Measurements from ENCODE around the gene TRAF3IP3. TPM values are rescaled to one million over a fixed set of nuclear protein-coding genes. Genes with fewer than 3 reads are reported as not detected.

Gene TRAF3IP3
- polyA plus RNA-seq, 2 of the 4 experiments (the other 2 are of a cell fraction): not detected

DNA sequence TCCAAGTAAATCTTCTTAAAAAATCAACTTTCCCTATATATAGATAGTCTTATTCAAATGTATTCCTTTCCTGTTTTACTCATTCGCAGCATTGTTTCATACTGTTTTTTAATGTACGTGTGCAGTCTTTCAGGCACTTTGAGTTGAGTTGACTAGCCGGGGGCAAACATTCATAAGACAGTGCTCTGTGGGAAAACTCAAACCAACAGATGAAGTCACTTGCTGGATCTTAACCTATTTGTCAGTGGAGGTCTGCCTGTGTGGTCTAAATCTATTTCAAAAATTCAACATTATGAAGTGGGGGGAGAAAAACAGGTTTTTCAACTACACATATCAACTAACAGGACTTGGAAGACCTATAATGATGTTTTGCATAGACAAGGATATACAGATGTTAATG lies 45.0 kb upstream of the TRAF3IP3 start:
- TF ChIP-seq CEBPB (IDR thresholded peaks at IDR 0.05) (no peak), SREBF2 (IDR thresholded peaks at IDR 0.05) (no peak), E2F6 (IDR thresholded peaks at IDR 0.05; ENCODE audit: borderline replicate concordance, low read depth) (no peak), CBX8 (IDR thresholded peaks at IDR 0.05) (no peak), MAZ (IDR thresholded peaks at IDR 0.05; ENCODE audit: borderline replicate concordance, low read depth, low read length) (no peak), NR3C1 (IDR thresholded peaks at IDR 0.05) (no peak), SMC3 (IDR thresholded peaks at IDR 0.05) (no peak), ESRRA (IDR thresholded peaks at IDR 0.05; ENCODE audit: borderline replicate concordance, low read length) (no peak), CBX2 (IDR thresholded peaks at IDR 0.05; ENCODE audit: borderline replicate concordance, low read depth) (no peak), HOXB13 (CRISPR knock-in tag; IDR thresholded peaks at IDR 0.05; ENCODE audit: low read depth) (no peak), RCOR1 (IDR thresholded peaks at IDR 0.05; ENCODE audit: low read depth, low read length) (no peak), POLR2A (IDR thresholded peaks at IDR 0.05; ENCODE audit: low read length) (no peak), CHD2 (IDR thresholded peaks at IDR 0.05; ENCODE audit: low read length, partially characterized antibody) (no peak)
- TF ChIP-seq, protein P1, sequence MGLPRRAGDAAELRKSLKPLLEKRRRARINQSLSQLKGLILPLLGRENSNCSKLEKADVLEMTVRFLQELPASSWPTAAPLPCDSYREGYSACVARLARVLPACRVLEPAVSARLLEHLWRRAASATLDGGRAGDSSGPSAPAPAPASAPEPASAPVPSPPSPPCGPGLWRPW (IDR thresholded peaks at IDR 0.05): no peak
- TF ChIP-seq, protein P2, sequence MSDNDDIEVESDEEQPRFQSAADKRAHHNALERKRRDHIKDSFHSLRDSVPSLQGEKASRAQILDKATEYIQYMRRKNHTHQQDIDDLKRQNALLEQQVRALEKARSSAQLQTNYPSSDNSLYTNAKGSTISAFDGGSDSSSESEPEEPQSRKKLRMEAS (IDR thresholded peaks at IDR 0.05): no peak
- TF ChIP-seq, protein P3, sequence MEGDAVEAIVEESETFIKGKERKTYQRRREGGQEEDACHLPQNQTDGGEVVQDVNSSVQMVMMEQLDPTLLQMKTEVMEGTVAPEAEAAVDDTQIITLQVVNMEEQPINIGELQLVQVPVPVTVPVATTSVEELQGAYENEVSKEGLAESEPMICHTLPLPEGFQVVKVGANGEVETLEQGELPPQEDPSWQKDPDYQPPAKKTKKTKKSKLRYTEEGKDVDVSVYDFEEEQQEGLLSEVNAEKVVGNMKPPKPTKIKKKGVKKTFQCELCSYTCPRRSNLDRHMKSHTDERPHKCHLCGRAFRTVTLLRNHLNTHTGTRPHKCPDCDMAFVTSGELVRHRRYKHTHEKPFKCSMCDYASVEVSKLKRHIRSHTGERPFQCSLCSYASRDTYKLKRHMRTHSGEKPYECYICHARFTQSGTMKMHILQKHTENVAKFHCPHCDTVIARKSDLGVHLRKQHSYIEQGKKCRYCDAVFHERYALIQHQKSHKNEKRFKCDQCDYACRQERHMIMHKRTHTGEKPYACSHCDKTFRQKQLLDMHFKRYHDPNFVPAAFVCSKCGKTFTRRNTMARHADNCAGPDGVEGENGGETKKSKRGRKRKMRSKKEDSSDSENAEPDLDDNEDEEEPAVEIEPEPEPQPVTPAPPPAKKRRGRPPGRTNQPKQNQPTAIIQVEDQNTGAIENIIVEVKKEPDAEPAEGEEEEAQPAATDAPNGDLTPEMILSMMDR (IDR thresholded peaks at IDR 0.05): no peak
- Histone ChIP-seq H3K9me3 (no peaks in the 10 kb centered on the region), H3K4me2 (no peak overlapping the region), H3K4me1 (no peaks in the 10 kb centered on the region), H3K27ac (no peak overlapping the region), H3K4me3 (no peak overlapping the region)
- CTCF ChIA-PET: no interaction called here
- POLR2A ChIA-PET: no interaction called here
- WGBS (ENCODE audit: missing lambda C conversion rate): 49% methylated on average over 3 of the region's 3 CpGs
- no peak for FAIRE-seq
- ATAC-seq: no peak
- no peak for DNase-seq (ENCODE audit: low read depth in 1 of 2, low spot score in 1 of 2)

GRCh38 chr1:209714338-209714737 lies 41.5 kb upstream of the TRAF3IP3 start:
- DNase-seq (ENCODE audit: low read depth in 1 of 2, low spot score in 1 of 2): no peak
- no peak for FAIRE-seq
- Histone ChIP-seq H3K4me1 (no peaks in the 10 kb centered on the region), H3K27ac (no peak overlapping the region), H3K4me2 (no peak overlapping the region), H3K4me3 (no peak overlapping the region), H3K9me3 (no peaks in the 10 kb centered on the region)
- WGBS (ENCODE audit: missing lambda C conversion rate): 0% methylated on average over 2 of the region's 2 CpGs
- ATAC-seq: no peak
- ChIA-PET POLR2A (no interaction called here), CTCF (no interaction called here)
- TF ChIP-seq EHMT2 (IDR thresholded peaks at IDR 0.05; ENCODE audit: low read depth) (no peak), RFX5 (IDR thresholded peaks at IDR 0.05) (no peak), TP53 (CRISPR knock-in tag; IDR thresholded peaks at IDR 0.05) (no peak), PHF8 (IDR thresholded peaks at IDR 0.05; ENCODE audit: borderline replicate concordance, low read depth) (no peak), HDAC2 (IDR thresholded peaks at IDR 0.05) (no peak), MAZ (IDR thresholded peaks at IDR 0.05; ENCODE audit: borderline replicate concordance, low read depth, low read length) (no peak)
- TF ChIP-seq, protein P3 (IDR thresholded peaks at IDR 0.05): no peak

- TF ChIP-seq GATA3 (IDR thresholded peaks at IDR 0.05; ENCODE audit: borderline replicate concordance): no peak
- TF ChIP-seq SREBF2 (IDR thresholded peaks at IDR 0.05): no peak
- ATAC-seq: no peak
- H3K4me1 ChIP-seq: no peaks in the 10 kb centered on the region
- H3K4me3 ChIP-seq: no peak overlapping the region
- ChIA-PET POLR2A (no interaction called here), CTCF (no interaction called here)
- no peak for DNase-seq (ENCODE audit: low read depth in 1 of 2, low spot score in 1 of 2)
- no peak overlapping the region for H3K27ac ChIP-seq
- FAIRE-seq: no peak
- no peaks in the 10 kb centered on the region for H3K9me3 ChIP-seq
- no peak overlapping the region for H3K4me2 ChIP-seq
Observed at GRCh38 chr1:209715314-209715713, 40.5 kb upstream of the TRAF3IP3 start.

Measured in A549 (cell line).